HCT116 (cell line): ENCODE results near the gene IDUA. TPM values are rescaled to one million over a fixed set of nuclear protein-coding genes. Genes with fewer than 3 reads are reported as not detected.

Experiments used
- ATAC-seq: fragments of 200-7000 bp; cut with Tn5 transposase; 2 replicates; pipeline ENCODE4 v1.9.1; 2020; ENCODE audit warnings: mild to moderate bottlenecking, moderate library complexity
- BruUV-seq: library from RNA; stranded (reverse); fragments of 400-500 nt; replicated peaks from 2 replicates; lab custom pipeline; 2021; lab: Mats Ljungman, UMichigan
- CTCF ChIA-PET: fragments of 300-600 bp; sonication (Branson Sonifier 250); formaldehyde crosslinking; loops from one replicate; lab custom pipeline; 2021; ENCODE audit warnings: antibody characterized with exemption; lab: Charles Lee
- POLR2A ChIA-PET: fragments of 300-600, 350-600 bp; sonication (Branson Sonifier 250); formaldehyde crosslinking; loops from one replicate; lab custom pipeline; 2021; ENCODE audit warnings: antibody characterized with exemption; lab: Charles Lee
- RAD21 ChIA-PET, 2 experiments: fragments of 300-600 bp; sonication (Branson Sonifier 250); formaldehyde crosslinking; loops; one replicate each; lab custom pipeline; 2023; ENCODE audit warnings: low total read pairs in 2 of 2; ENCODE audit not compliant: uncharacterized antibody in 2 of 2, unreplicated experiment in 2 of 2, low non-redundant PET in 1 of 2; lab: Charles Lee
- DNase-seq: peaks from one replicate; pipeline ENCODE4 v3.0.0-alpha.2; 2010; ENCODE audit warnings: low read depth, low spot score
- H2AFZ ChIP-seq: fragments of 200-600 bp; shearing (Covaris generic), sonication (generic); 2 replicates; pipeline ENCODE4 v1.6.1; 2017; ENCODE audit warnings: low read depth, mixed run types, mixed read lengths, antibody characterized with exemption, low read length; ENCODE audit not compliant: poor library complexity, severe bottlenecking
- H3K27ac ChIP-seq: 2 replicates; pipeline ENCODE4 v1.5.1; 2012; ENCODE audit warnings: low read depth, low read length
- H3K27me3 ChIP-seq: fragments of 200-600 bp; sonication (generic); 2 replicates; pipeline ENCODE4 v1.6.1; 2016; ENCODE audit warnings: mixed run types, low read length, mixed read lengths; ENCODE audit not compliant: insufficient read depth
- H3K36me3 ChIP-seq, 2 experiments: fragments of 200-500 bp in 1 of 2; fragments of 200-600 bp in 1 of 2; sonication (Bioruptor generic) in 1 of 2; sonication (generic) in 1 of 2; 2 replicates each; pipeline versions ENCODE4 v1.5.1 to v1.6.1; 2014 to 2016; ENCODE audit warnings: low read length in 2 of 2, inconsistent platforms in 1 of 2, mixed read lengths in 1 of 2, mixed run types in 1 of 2; ENCODE audit not compliant: insufficient read depth in 2 of 2, control insufficient read depth in 1 of 2
- H3K4me1 ChIP-seq, 2 experiments: fragments of 200-600 bp in 1 of 2; sonication (generic) in 1 of 2; 2 replicates each; pipeline versions ENCODE4 v1.5.1 to v1.6.1; 2012 to 2017; ENCODE audit warnings: low read length in 2 of 2, inconsistent platforms in 1 of 2, mild to moderate bottlenecking in 1 of 2, mixed read lengths in 1 of 2, mixed run types in 1 of 2, moderate library complexity in 1 of 2; ENCODE audit not compliant: insufficient read depth in 2 of 2, control insufficient read depth in 1 of 2
- H3K4me2 ChIP-seq: fragments of 200-600 bp; sonication (generic); 2 replicates; pipeline ENCODE4 v1.6.1; 2017; ENCODE audit warnings: mixed run types, low read length, mixed read lengths
- H3K4me3 ChIP-seq, 2 experiments: fragments of 200-600 bp in 1 of 2; sonication (generic) in 1 of 2; replicated peaks in 1 of 2; 2 replicates each; pipeline ENCODE4 v1.5.1; 2011 to 2016; ENCODE audit warnings: low read length in 2 of 2, control low read depth in 1 of 2, low read depth in 1 of 2, mild to moderate bottlenecking in 1 of 2, mixed read lengths in 1 of 2, mixed run types in 1 of 2
- H3K79me2 ChIP-seq: fragments of 200-600 bp; sonication (generic); 2 replicates; pipeline ENCODE4 v1.6.1; 2017; ENCODE audit warnings: mild to moderate bottlenecking, mixed run types, low read length, moderate library complexity, mixed read lengths; ENCODE audit not compliant: insufficient read depth
- H3K9ac ChIP-seq: fragments of 200-600 bp; sonication (generic); 2 replicates; pipeline ENCODE4 v1.6.1; 2016; ENCODE audit warnings: low read length, mixed read lengths
- H3K9me2 ChIP-seq: fragments of 200-600 bp; sonication (generic), shearing (Covaris generic); 2 replicates; pipeline ENCODE4 v1.6.1; 2017; ENCODE audit warnings: mixed run types, mild to moderate bottlenecking, moderate library complexity; ENCODE audit not compliant: insufficient read depth
- H3K9me3 ChIP-seq, 2 experiments: fragments of 200-500 bp in 1 of 2; fragments of 200-600 bp in 1 of 2; sonication (Bioruptor generic) in 1 of 2; sonication (generic) in 1 of 2; 2 replicates each; pipeline ENCODE4 v1.6.1; 2014 to 2017; ENCODE audit warnings: low read length in 2 of 2, mixed read lengths in 2 of 2, inconsistent platforms in 1 of 2, low read depth in 1 of 2, mild to moderate bottlenecking in 1 of 2, mixed run types in 1 of 2, moderate library complexity in 1 of 2; ENCODE audit not compliant: control insufficient read depth in 1 of 2, insufficient read depth in 1 of 2
- H4K20me1 ChIP-seq: fragments of 200-600 bp; sonication (generic), shearing (Covaris generic); 2 replicates; pipeline ENCODE4 v1.6.1; 2017; ENCODE audit warnings: mixed run types, mild to moderate bottlenecking, moderate library complexity; ENCODE audit not compliant: insufficient read depth
- CBX3 ChIP-seq: IDR thresholded peaks from 2 replicates; pipeline ENCODE4 v1.6.1; 2012; ENCODE audit warnings: low read depth
- CEBPB ChIP-seq: IDR thresholded peaks from 2 replicates; pipeline ENCODE4 v1.6.1; 2012; ENCODE audit warnings: low read depth
- POLR2A ChIP-seq: IDR thresholded peaks from 2 replicates; pipeline ENCODE4 v1.7.0; 2011; ENCODE audit warnings: borderline replicate concordance; ENCODE audit not compliant: insufficient read depth, insufficient read length; ENCODE audit errors: extremely low read depth
- POLR2AphosphoS5 ChIP-seq: IDR thresholded peaks from 2 replicates; pipeline ENCODE4 v1.6.1; 2011; ENCODE audit warnings: mild to moderate bottlenecking, low read depth, low read length, moderate library complexity
- intact Hi-C: fragments of 100-400 bp; cut with micrococcal nuclease; formaldehyde crosslinking; loops from 2 replicates; pipeline ENCODE4 v1.10.0; 2022
- total RNA-seq: library from RNA; stranded (reverse); gene quantifications from one replicate; pipeline ENCODE4 v1.2.1, GENCODE V29; 2021; ENCODE audit not compliant: unreplicated experiment
- TF ChIP-seq, protein P1 (sequence below): IDR thresholded peaks from 2 replicates; pipeline ENCODE4 v1.6.1; 2011; ENCODE audit warnings: mild to moderate bottlenecking, low read length, moderate library complexity; ENCODE audit not compliant: insufficient replicate concordance; ENCODE audit errors: extremely low read depth

The IDUA gene
- total RNA-seq, 1 experiment from 2014 or later = 28.2 TPM

DNA sequence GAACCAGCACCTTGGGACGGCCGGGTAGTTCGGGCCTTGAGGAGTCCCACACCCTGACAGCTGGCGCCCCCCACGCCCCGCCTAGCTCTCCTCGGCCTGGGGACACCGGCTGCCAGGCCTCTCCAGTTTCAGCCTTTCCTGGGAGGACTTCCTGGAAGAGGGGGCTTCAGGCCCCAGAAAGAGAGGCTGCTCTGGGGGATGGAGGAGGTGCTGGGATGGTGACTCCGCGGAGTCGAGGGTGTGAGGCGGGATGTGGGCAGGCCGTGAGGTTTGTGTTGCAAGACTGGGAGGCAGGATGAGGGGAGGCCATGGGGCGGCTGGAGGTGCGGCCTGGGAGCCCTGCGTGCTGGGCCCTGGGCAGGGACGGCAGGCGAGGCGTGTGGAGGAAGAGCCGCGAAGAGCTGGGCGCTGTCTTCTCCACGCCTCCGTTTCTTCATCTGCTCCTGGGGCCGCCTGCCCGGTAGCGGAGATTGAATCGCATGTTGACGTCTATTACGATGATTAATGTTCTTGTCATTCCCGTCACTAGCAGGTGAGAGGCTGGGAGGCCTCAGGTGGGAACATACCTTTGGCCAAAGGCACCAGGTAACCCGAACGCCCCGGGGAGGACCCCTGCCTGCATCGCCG, 23.7 kb downstream of the IDUA start:
- Histone ChIP-seq H3K4me3 (peak overlapping the region; percentile 47 to 66), H3K9me3 (no peaks in the 10 kb centered on the region), H2AFZ (no peak overlapping the region), H4K20me1 (no peaks in the 10 kb centered on the region), H3K9ac (peak overlapping the region; percentile 61), H3K27ac (peak overlapping the region; percentile 45; the same call in 1 of the 2 replicates), H3K27me3 (no peaks in the 10 kb centered on the region), H3K36me3 (peaks cover 3 to 4% of the 10 kb centered on the region in 2 experiments; a peak in 2 of 4 replicates), H3K4me1 (peaks cover 20 to 39% of the 10 kb centered on the region in 2 experiments), H3K9me2 (no peaks in the 10 kb centered on the region), H3K79me2 (peaks cover 12% of the 10 kb centered on the region; the same call in 1 of the 2 replicates), H3K4me2 (peak overlapping the region; percentile 98)
- BruUV-seq = no TSS peak
- peak; percentile 53 for DNase-seq
- TF ChIP-seq, protein P1, sequence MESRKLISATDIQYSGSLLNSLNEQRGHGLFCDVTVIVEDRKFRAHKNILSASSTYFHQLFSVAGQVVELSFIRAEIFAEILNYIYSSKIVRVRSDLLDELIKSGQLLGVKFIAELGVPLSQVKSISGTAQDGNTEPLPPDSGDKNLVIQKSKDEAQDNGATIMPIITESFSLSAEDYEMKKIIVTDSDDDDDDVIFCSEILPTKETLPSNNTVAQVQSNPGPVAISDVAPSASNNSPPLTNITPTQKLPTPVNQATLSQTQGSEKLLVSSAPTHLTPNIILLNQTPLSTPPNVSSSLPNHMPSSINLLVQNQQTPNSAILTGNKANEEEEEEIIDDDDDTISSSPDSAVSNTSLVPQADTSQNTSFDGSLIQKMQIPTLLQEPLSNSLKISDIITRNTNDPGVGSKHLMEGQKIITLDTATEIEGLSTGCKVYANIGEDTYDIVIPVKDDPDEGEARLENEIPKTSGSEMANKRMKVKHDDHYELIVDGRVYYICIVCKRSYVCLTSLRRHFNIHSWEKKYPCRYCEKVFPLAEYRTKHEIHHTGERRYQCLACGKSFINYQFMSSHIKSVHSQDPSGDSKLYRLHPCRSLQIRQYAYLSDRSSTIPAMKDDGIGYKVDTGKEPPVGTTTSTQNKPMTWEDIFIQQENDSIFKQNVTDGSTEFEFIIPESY = no peak
- TF ChIP-seq CBX3 (no peak), POLR2AphosphoS5 (no peak), POLR2A (no peak), CEBPB (no peak)
- ChIA-PET CTCF (interaction anchor here (1.0 to 1.4 kb wide), 4 partner anchors 17 to 408 kb away, joined by 3 read pairs; partner anchors contain the start of genes IDUA and SLC26A1), POLR2A (no interaction called here), RAD21 (interaction anchor here in 1 of 2 experiments (0.6 kb wide), 1 partner anchor 153 kb away, joined by 5 read pairs; no protein-coding TSS in a partner anchor)
- intact Hi-C loops = loop anchor here (1.0 to 5.0 kb wide), 2 partner anchors 33 to 277 kb away; partner anchors contain the start of gene MAEA
- ATAC-seq = peak; percentile 15
